Prostate gland (tissue), 2 donors: ENCODE measurements around the gene FRZB.

Experiments
- CTCF ChIP-seq, 4 experiments: fragments of 200-600 bp in 2 of 4; fragments of 450-650 bp in 2 of 4; sonication (generic) in 2 of 4; IDR thresholded peaks; 1 replicate in 3 of 4; 2 replicates in 1 of 4; pipeline ENCODE4 v1.5.1; 2016 to 2019; ENCODE audit warnings: antibody characterized with exemption in 4 of 4, mild to moderate bottlenecking in 2 of 4, moderate library complexity in 2 of 4
- POLR2A ChIP-seq: fragments of 450-650 bp; IDR thresholded peaks from one replicate; pipeline ENCODE4 v1.6.1; 2016; ENCODE audit warnings: antibody characterized with exemption, mild to moderate bottlenecking
- POLR2AphosphoS5 ChIP-seq: sonication (generic); formaldehyde crosslinking; IDR thresholded peaks from one replicate; pipeline ENCODE4 v1.6.1; 2017; ENCODE audit warnings: antibody characterized with exemption

DNA sequence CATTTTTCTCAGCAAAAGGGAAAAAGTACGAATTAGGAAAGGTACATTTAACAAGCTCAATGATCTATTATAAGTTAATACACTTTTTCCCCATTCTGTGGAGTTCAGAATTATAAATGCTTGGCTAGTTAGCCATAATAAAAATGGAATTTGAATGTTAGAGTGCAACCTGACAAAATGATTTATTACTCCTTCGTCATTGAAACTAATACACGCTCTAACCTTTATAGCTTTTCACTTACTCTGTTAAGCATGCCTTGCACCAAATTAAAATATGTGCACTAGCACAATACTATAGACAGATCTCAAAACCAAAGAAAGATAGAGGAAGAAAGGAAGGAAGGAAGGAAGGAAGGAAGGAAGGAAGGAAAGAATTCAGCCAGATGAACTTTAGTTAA is 46.1 kb upstream of the FRZB start:
- TF ChIP-seq CTCF (IDR thresholded peaks at IDR 0.05) (no peak), POLR2A (no peak), POLR2AphosphoS5 (no peak)
